AG09319 (cell line): ENCODE measurements around the gene LSM2.
"Not testable (repeated sequence)": the region's sequence is repeated elsewhere in the genome, so short reads cannot be mapped to it uniquely, and the experiment has no call there.

Experiments
- DNase-seq: peaks from one replicate; pipeline ENCODE4 v3.0.0-alpha.2; 2010; ENCODE audit warnings: low read depth; ENCODE audit errors: extremely low read depth
- CTCF ChIP-seq: IDR thresholded peaks from 2 replicates; pipeline ENCODE4 v1.5.1; 2011; ENCODE audit warnings: low read depth, mild to moderate bottlenecking, inconsistent platforms, low read length, moderate library complexity

LSM2 gene

DNA sequence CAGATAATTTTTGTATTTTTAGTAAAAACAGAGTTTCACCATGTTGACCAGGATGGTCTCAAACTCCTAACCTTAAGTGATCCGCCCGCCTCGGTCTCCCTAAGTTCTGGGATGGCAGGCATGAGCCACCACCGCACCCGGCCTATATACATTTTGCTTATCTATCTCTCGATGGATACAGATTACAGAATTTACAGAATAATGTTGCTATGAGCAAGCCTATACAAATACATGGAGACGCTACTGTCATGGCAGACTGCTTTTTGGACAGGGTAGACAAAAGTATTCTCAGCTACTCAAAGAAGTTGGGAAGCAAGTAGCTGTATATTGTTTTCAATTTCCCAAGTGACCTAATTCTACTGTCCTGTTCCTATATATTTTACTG lies 6.7 kb upstream of the LSM2 start:
- TF ChIP-seq CTCF: no peak
- no peak for DNase-seq

- TF ChIP-seq CTCF: no peak
- no peak for DNase-seq
Measured at GRCh38 chr6:31811645-31812044, 4.9 kb upstream of the LSM2 start.

DNA sequence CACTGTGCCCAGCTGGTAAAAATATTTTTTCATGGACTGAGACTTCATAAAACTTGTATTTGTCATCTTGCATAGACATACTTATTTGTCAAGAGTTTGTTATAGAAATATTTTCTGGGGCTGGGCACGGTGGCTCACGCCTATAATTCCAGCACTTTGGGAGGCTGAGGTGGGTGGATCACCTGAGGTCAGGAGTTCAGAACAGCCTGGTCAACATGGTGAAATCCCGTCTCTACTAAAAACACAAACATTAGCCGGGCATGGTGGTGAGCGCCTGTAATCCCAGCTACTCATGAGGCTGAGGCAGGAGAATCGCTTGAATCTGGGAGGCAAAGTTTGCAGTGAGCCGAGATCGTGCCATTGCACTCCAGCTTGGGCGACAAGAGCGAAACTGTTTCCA lies 1.8 kb upstream of the LSM2 start:
- not testable (repeated sequence) for DNase-seq

GRCh38 chr6:31805939-31806469 lies 762 bp downstream of the LSM2 start:
- no peak for DNase-seq

GRCh38 chr6:31801031-31801927 lies 5.5 kb downstream of the LSM2 start:
- DNase-seq: not testable (repeated sequence)

More at GRCh38 chr6:31805939-31806469, 762 bp downstream of the LSM2 start:
- TF ChIP-seq CTCF: no peak

DNA sequence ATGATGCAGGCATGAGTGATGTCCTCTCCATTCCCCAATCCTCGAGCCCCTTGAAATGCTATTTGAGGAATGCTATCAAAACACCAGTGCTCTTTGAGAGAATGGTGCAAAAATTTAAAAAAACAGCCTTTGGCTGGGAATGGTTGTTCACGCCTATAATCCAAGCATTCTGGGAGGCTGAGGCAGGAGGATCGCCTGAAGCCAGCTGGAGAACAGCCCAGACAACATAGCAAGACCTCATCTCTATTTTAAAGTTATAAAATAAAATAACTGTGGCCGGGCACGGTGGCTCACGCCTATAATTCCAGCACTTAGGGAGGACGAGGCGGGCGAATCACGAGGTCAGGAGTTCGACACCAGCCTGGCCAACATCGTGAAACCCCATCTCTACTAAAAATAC lies 7.0 kb downstream of the LSM2 start:
- no peak for DNase-seq
- no peak for TF ChIP-seq CTCF

DNA sequence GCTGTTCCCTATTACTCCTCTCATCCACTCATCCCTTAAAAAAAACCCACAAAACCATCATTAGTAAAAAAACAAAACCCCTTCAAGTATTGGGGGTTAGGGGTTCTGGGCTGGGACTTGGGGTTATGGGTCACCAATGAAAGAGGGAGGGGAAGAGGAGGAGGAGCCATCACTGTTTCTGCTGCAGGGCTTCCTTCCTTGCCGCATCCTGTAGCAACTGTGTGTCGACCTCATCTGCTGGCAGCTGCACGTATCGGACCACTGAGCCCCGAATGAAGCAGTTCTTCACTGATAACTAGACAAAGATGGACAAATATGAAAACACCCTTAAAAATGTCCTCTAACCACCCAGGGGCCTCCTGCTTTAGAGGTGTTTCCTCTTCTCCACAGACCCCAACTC lies 9.2 kb downstream of the LSM2 start:
- no peak for TF ChIP-seq CTCF
- no peak for DNase-seq

DNA sequence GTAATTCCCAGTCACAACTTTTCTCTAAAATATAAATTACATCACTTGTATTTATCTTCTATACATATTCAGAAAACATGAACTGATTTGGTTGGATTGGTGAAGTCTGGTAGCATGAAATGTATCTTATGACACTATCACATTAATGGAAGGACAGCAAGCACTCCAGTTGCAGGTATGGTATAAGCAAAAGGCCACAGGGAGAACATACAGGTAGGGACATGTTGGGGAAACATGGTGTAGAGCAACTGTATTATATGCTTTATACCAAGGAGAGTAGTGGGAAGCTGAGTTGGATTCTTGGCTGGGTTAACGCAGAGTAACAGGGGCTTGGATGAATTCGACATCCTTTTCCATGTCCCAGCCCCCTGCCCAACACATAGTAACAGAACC lies 9.8 kb downstream of the LSM2 start:
- DNase-seq: no peak
- no peak for TF ChIP-seq CTCF
